Lower leg skin (tissue), 3 donors: ENCODE data around the gene NES.

Source experiments
- POLR2A ChIP-seq, 2 donors: fragments of 450-650 bp; IDR thresholded peaks; one replicate each; pipeline ENCODE4 v1.6.1; 2016 to 2017; ENCODE audit warnings: antibody characterized with exemption in 2 of 2, mild to moderate bottlenecking in 1 of 2, moderate library complexity in 1 of 2
- TF ChIP-seq, protein P1 (sequence below), 3 donors: fragments of 450-650 bp; IDR thresholded peaks; one replicate each; pipeline ENCODE4 v1.5.1; 2016; ENCODE audit warnings: antibody characterized with exemption in 3 of 3, mild to moderate bottlenecking in 3 of 3, moderate library complexity in 2 of 3

GRCh38 chr1:156670359-156670758, 6.8 kb downstream of the NES start:
- TF ChIP-seq, protein P1, sequence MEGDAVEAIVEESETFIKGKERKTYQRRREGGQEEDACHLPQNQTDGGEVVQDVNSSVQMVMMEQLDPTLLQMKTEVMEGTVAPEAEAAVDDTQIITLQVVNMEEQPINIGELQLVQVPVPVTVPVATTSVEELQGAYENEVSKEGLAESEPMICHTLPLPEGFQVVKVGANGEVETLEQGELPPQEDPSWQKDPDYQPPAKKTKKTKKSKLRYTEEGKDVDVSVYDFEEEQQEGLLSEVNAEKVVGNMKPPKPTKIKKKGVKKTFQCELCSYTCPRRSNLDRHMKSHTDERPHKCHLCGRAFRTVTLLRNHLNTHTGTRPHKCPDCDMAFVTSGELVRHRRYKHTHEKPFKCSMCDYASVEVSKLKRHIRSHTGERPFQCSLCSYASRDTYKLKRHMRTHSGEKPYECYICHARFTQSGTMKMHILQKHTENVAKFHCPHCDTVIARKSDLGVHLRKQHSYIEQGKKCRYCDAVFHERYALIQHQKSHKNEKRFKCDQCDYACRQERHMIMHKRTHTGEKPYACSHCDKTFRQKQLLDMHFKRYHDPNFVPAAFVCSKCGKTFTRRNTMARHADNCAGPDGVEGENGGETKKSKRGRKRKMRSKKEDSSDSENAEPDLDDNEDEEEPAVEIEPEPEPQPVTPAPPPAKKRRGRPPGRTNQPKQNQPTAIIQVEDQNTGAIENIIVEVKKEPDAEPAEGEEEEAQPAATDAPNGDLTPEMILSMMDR (IDR thresholded peaks at IDR 0.05), result no peak
- no peak for TF ChIP-seq POLR2A (IDR thresholded peaks at IDR 0.05)
